WTC11 (cell line): Measurements from ENCODE around the gene GPR18. TPM values are rescaled to one million over a fixed set of nuclear protein-coding genes. Genes with fewer than 3 reads are reported as not detected.

Source experiments
- ATAC-seq: fragments of 200-7000 bp; cut with Tn5 transposase; 2 replicates; pipeline ENCODE4 v1.10.0; 2021; ENCODE audit warnings: mild to moderate bottlenecking, moderate library complexity
- CTCF ChIA-PET: fragments of 300-600 bp; sonication (Branson Sonifier 250); formaldehyde crosslinking; loops from one replicate; lab custom pipeline; 2021; ENCODE audit warnings: antibody characterized with exemption; lab: Charles Lee
- POLR2A ChIA-PET: fragments of 350-600 bp; sonication (Branson Sonifier 250); formaldehyde crosslinking; loops from one replicate; lab custom pipeline; 2021; ENCODE audit warnings: antibody characterized with exemption; lab: Charles Lee
- DNase-seq: peaks from one replicate; pipeline ENCODE4 v3.0.0; 2021; ENCODE audit warnings: low spot score
- H3K27ac Mint-ChIP-seq: 2 replicates; pipeline ENCODE4 v1.8.0; 2021; ENCODE audit warnings: mixed read lengths
- H3K27me3 Mint-ChIP-seq: 2 replicates; pipeline ENCODE4 v1.8.0; 2021; ENCODE audit warnings: low read depth, mild to moderate bottlenecking, moderate library complexity, mixed read lengths
- H3K36me3 Mint-ChIP-seq: 2 replicates; pipeline ENCODE4 v1.8.0; 2021; ENCODE audit warnings: mixed read lengths
- H3K4me1 Mint-ChIP-seq: 2 replicates; pipeline ENCODE4 v1.8.0; 2022; ENCODE audit warnings: mixed read lengths
- H3K4me3 Mint-ChIP-seq: 2 replicates; pipeline ENCODE4 v1.8.0; 2021; ENCODE audit warnings: mild to moderate bottlenecking, moderate library complexity, mixed read lengths
- H3K9me3 Mint-ChIP-seq: 2 replicates; pipeline ENCODE4 v1.8.0; 2021; ENCODE audit warnings: mixed read lengths
- ATF1 ChIP-seq: sonication (generic); formaldehyde crosslinking; IDR thresholded peaks from 2 replicates; pipeline ENCODE4 v1.8.1; 2023; ENCODE audit warnings: mild to moderate bottlenecking, moderate library complexity, missing genetic modification reagents
- CREM ChIP-seq: sonication (generic); formaldehyde crosslinking; IDR thresholded peaks from 2 replicates; pipeline ENCODE4 v1.8.1; 2022; ENCODE audit warnings: mild to moderate bottlenecking, missing genetic modification reagents, moderate library complexity
- ELF4 ChIP-seq: sonication (generic); formaldehyde crosslinking; IDR thresholded peaks from 2 replicates; pipeline ENCODE4 v1.8.1; 2022; ENCODE audit warnings: low read depth, mild to moderate bottlenecking, moderate library complexity, missing genetic modification reagents
- ESRRA ChIP-seq: sonication (generic); formaldehyde crosslinking; IDR thresholded peaks from 2 replicates; pipeline ENCODE4 v1.8.1; 2022; ENCODE audit warnings: mild to moderate bottlenecking, missing genetic modification reagents, borderline replicate concordance
- ETV6 ChIP-seq: sonication (generic); formaldehyde crosslinking; IDR thresholded peaks from 2 replicates; pipeline ENCODE4 v1.8.1; 2022; ENCODE audit warnings: mild to moderate bottlenecking, missing genetic modification reagents
- FOXJ3 ChIP-seq: sonication (generic); formaldehyde crosslinking; IDR thresholded peaks from 2 replicates; pipeline ENCODE4 v1.9.0; 2021; ENCODE audit warnings: missing genetic modification reagents, mild to moderate bottlenecking, borderline replicate concordance
- GRHL2 ChIP-seq: fragments of 250-450 bp; sonication (Bioruptor Pico); IDR thresholded peaks from 2 replicates; pipeline ENCODE4 v1.8.0; 2022; ENCODE audit warnings: mild to moderate bottlenecking, moderate library complexity; ENCODE audit not compliant: insufficient replicate concordance, severe bottlenecking
- JAZF1 ChIP-seq: fragments of 250-450 bp; sonication (Bioruptor Pico); IDR thresholded peaks from 2 replicates; pipeline ENCODE4 v1.9.0; 2021; ENCODE audit warnings: moderate library complexity, mild to moderate bottlenecking, inconsistent platforms
- NFATC4 ChIP-seq: fragments of 250-450 bp; sonication (Bioruptor Pico); IDR thresholded peaks from 2 replicates; pipeline ENCODE4 v1.9.0; 2021; ENCODE audit warnings: mild to moderate bottlenecking
- NR2C2 ChIP-seq: sonication (generic); formaldehyde crosslinking; IDR thresholded peaks from 2 replicates; pipeline ENCODE4 v1.8.0; 2022; ENCODE audit warnings: mild to moderate bottlenecking, missing genetic modification reagents
- RELA ChIP-seq: sonication (generic); formaldehyde crosslinking; IDR thresholded peaks from 2 replicates; pipeline ENCODE4 v1.8.1; 2022; ENCODE audit warnings: missing genetic modification reagents, mild to moderate bottlenecking, borderline replicate concordance
- SMAD3 ChIP-seq: sonication (generic); formaldehyde crosslinking; IDR thresholded peaks from 2 replicates; pipeline ENCODE4 v1.8.0; 2022; ENCODE audit warnings: missing genetic modification reagents, mild to moderate bottlenecking, borderline replicate concordance
- SP1 ChIP-seq: sonication (generic); formaldehyde crosslinking; conservative IDR thresholded peaks from 2 replicates; pipeline ENCODE4 v1.8.1; 2022; ENCODE audit warnings: missing genetic modification reagents
- ZNF232 ChIP-seq: sonication (generic); formaldehyde crosslinking; IDR thresholded peaks from 2 replicates; pipeline ENCODE4 v1.8.0; 2022; ENCODE audit warnings: mild to moderate bottlenecking, missing genetic modification reagents
- ZNF423 ChIP-seq: fragments of 250-450 bp; sonication (Bioruptor Pico); IDR thresholded peaks from 2 replicates; pipeline ENCODE4 v2.1.2; 2022; ENCODE audit warnings: mild to moderate bottlenecking, moderate library complexity
- total RNA-seq: library from RNA; stranded (reverse); gene quantifications from 3 replicates; pipeline ENCODE4 v1.2.3, GENCODE V29; 2021
- TF ChIP-seq, protein P1 (sequence below): fragments of 250-450 bp; sonication (Bioruptor Pico); IDR thresholded peaks from 2 replicates; pipeline ENCODE4 v1.9.0; 2021; ENCODE audit warnings: mild to moderate bottlenecking
- TF ChIP-seq, protein P2 (sequence below): sonication (generic); formaldehyde crosslinking; IDR thresholded peaks from 2 replicates; pipeline ENCODE4 v1.8.1; 2022; ENCODE audit warnings: low read depth, mild to moderate bottlenecking, moderate library complexity, missing genetic modification reagents, borderline replicate concordance
- TF ChIP-seq, protein P3 (sequence below): sonication (generic); formaldehyde crosslinking; IDR thresholded peaks from 2 replicates; pipeline ENCODE4 v1.8.0; 2022; ENCODE audit warnings: missing genetic modification reagents
- TF ChIP-seq, protein P4 (sequence below): sonication (generic); formaldehyde crosslinking; IDR thresholded peaks from 2 replicates; pipeline ENCODE4 v1.8.1; 2022; ENCODE audit warnings: low read depth, missing genetic modification reagents, borderline replicate concordance
- TF ChIP-seq, protein P5 (sequence below): sonication (generic); formaldehyde crosslinking; IDR thresholded peaks from 2 replicates; pipeline ENCODE4 v1.8.1; 2023; ENCODE audit warnings: mild to moderate bottlenecking, missing genetic modification reagents, moderate library complexity
- TF ChIP-seq, protein P6 (sequence below): sonication (generic); formaldehyde crosslinking; IDR thresholded peaks from 2 replicates; pipeline ENCODE4 v1.8.1; 2023; ENCODE audit warnings: mild to moderate bottlenecking, missing genetic modification reagents

GPR18 gene
- total RNA-seq, 1 experiment from 2014 or later = 0.09 TPM

DNA sequence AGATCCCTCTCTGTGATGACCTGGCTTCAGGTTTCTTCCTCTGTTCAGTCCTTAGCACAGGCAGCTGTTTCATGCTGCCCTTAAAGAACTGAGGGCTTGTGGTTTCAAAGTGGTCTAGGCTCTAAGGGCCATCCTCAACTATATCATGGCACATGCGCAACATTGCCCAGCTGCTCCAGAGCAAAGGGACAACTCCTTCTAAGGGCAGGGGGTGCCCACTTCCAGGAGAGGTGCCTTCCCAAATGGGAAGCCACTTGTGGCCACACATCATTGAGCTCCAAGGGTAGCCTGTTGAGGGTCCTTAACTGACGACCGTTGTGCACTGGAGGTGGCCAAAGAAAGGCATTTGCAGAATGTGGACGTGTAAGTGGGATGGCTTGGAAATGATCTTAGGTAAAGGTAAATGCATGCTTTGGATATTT lies 41.8 kb upstream of the GPR18 start:
- CTCF ChIA-PET = interaction anchor here (0.7 kb wide), 1 partner anchor 34 kb away, joined by 4 read pairs; no protein-coding TSS in a partner anchor
- Mint-ChIP-seq H3K4me3 (no peak overlapping the region), H3K36me3 (no peaks in the 10 kb centered on the region), H3K4me1 (peaks cover 8% of the 10 kb centered on the region), H3K9me3 (no peaks in the 10 kb centered on the region), H3K27me3 (no peaks in the 10 kb centered on the region), H3K27ac (0 out of 2 replicates have a peak overlapping the region, but pooled peaks have one; percentile 32)
- DNase-seq (no peak), ATAC-seq (peak; percentile 80)
- TF ChIP-seq, protein P1, sequence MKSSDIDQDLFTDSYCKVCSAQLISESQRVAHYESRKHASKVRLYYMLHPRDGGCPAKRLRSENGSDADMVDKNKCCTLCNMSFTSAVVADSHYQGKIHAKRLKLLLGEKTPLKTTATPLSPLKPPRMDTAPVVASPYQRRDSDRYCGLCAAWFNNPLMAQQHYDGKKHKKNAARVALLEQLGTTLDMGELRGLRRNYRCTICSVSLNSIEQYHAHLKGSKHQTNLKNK = no peak
- TF ChIP-seq ATF1 (CRISPR knock-in tag) = no peak
- TF ChIP-seq NFATC4 (CRISPR knock-in tag) = no peak
- no peak for TF ChIP-seq ZNF232 (CRISPR knock-in tag)
- TF ChIP-seq JAZF1 = no peak
- no peak for TF ChIP-seq RELA
- TF ChIP-seq SMAD3 (CRISPR knock-in tag) = no peak
- TF ChIP-seq ZNF423 (CRISPR knock-in tag) = no peak
- TF ChIP-seq, protein P2, sequence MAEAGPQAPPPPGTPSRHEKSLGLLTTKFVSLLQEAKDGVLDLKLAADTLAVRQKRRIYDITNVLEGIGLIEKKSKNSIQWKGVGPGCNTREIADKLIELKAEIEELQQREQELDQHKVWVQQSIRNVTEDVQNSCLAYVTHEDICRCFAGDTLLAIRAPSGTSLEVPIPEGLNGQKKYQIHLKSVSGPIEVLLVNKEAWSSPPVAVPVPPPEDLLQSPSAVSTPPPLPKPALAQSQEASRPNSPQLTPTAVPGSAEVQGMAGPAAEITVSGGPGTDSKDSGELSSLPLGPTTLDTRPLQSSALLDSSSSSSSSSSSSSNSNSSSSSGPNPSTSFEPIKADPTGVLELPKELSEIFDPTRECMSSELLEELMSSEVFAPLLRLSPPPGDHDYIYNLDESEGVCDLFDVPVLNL (CRISPR knock-in tag) = no peak
- TF ChIP-seq, protein P3, sequence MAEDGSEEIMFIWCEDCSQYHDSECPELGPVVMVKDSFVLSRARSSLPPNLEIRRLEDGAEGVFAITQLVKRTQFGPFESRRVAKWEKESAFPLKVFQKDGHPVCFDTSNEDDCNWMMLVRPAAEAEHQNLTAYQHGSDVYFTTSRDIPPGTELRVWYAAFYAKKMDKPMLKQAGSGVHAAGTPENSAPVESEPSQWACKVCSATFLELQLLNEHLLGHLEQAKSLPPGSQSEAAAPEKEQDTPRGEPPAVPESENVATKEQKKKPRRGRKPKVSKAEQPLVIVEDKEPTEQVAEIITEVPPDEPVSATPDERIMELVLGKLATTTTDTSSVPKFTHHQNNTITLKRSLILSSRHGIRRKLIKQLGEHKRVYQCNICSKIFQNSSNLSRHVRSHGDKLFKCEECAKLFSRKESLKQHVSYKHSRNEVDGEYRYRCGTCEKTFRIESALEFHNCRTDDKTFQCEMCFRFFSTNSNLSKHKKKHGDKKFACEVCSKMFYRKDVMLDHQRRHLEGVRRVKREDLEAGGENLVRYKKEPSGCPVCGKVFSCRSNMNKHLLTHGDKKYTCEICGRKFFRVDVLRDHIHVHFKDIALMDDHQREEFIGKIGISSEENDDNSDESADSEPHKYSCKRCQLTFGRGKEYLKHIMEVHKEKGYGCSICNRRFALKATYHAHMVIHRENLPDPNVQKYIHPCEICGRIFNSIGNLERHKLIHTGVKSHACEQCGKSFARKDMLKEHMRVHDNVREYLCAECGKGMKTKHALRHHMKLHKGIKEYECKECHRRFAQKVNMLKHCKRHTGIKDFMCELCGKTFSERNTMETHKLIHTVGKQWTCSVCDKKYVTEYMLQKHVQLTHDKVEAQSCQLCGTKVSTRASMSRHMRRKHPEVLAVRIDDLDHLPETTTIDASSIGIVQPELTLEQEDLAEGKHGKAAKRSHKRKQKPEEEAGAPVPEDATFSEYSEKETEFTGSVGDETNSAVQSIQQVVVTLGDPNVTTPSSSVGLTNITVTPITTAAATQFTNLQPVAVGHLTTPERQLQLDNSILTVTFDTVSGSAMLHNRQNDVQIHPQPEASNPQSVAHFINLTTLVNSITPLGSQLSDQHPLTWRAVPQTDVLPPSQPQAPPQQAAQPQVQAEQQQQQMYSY (CRISPR knock-in tag) = no peak
- TF ChIP-seq SP1 (CRISPR knock-in tag) = no peak
- no peak for TF ChIP-seq GRHL2 (CRISPR knock-in tag)
- no peak for TF ChIP-seq FOXJ3 (CRISPR knock-in tag)
- TF ChIP-seq, protein P4, sequence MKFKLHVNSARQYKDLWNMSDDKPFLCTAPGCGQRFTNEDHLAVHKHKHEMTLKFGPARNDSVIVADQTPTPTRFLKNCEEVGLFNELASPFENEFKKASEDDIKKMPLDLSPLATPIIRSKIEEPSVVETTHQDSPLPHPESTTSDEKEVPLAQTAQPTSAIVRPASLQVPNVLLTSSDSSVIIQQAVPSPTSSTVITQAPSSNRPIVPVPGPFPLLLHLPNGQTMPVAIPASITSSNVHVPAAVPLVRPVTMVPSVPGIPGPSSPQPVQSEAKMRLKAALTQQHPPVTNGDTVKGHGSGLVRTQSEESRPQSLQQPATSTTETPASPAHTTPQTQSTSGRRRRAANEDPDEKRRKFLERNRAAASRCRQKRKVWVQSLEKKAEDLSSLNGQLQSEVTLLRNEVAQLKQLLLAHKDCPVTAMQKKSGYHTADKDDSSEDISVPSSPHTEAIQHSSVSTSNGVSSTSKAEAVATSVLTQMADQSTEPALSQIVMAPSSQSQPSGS (CRISPR knock-in tag) = no peak
- no peak for TF ChIP-seq ELF4
- TF ChIP-seq ETV6 = no peak
- no peak for TF ChIP-seq CREM (CRISPR knock-in tag)
- TF ChIP-seq, protein P5, sequence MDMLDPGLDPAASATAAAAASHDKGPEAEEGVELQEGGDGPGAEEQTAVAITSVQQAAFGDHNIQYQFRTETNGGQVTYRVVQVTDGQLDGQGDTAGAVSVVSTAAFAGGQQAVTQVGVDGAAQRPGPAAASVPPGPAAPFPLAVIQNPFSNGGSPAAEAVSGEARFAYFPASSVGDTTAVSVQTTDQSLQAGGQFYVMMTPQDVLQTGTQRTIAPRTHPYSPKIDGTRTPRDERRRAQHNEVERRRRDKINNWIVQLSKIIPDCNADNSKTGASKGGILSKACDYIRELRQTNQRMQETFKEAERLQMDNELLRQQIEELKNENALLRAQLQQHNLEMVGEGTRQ (CRISPR knock-in tag) = no peak
- no peak for TF ChIP-seq NR2C2
- POLR2A ChIA-PET = no interaction called here

DNA sequence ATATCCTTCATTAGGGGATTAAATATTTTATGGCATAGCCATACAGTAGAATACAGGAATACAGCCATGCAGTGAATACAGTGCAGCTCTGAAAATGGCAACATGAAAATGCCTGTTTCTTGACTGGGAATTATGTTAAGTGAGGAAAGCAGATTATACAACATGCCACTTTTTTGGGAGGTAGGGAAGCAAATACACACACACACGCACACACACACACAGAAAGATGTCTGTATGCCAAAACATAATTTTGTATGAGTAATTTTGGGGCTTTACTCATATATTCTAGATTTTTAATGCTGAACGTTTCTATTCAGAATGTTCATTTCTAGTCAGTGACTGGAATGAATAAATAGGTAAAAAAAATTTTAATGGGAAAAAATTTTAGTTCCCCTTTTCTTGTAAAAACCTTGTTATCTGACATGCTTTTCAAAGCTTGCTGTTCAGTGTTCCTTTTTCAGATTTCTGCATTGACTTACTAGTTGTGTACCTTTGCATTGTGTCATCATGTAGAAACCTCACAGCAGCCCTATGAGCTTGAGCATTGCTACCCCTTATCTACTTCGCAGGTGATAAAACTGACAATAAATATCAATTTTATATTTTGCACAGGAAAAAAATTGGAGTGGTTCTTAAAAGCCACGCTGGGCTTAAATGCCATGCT lies 41.2 kb upstream of the GPR18 start:
- Mint-ChIP-seq H3K27ac (no peak overlapping the region), H3K9me3 (no peaks in the 10 kb centered on the region), H3K36me3 (no peaks in the 10 kb centered on the region), H3K4me1 (peaks cover 8% of the 10 kb centered on the region), H3K4me3 (no peak overlapping the region), H3K27me3 (no peaks in the 10 kb centered on the region)
- CTCF ChIA-PET = no interaction called here
- no peak for ATAC-seq
- DNase-seq = no peak
- POLR2A ChIA-PET = no interaction called here
- TF ChIP-seq, protein P6, sequence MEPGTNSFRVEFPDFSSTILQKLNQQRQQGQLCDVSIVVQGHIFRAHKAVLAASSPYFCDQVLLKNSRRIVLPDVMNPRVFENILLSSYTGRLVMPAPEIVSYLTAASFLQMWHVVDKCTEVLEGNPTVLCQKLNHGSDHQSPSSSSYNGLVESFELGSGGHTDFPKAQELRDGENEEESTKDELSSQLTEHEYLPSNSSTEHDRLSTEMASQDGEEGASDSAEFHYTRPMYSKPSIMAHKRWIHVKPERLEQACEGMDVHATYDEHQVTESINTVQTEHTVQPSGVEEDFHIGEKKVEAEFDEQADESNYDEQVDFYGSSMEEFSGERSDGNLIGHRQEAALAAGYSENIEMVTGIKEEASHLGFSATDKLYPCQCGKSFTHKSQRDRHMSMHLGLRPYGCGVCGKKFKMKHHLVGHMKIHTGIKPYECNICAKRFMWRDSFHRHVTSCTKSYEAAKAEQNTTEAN = no peak
- TF ChIP-seq, protein P4 (CRISPR knock-in tag) = no peak
- no peak for TF ChIP-seq ESRRA (CRISPR knock-in tag)
